K562 (cell line): Measurements from ENCODE around the gene NUDT22. TPM values are rescaled to one million over a fixed set of nuclear protein-coding genes. Genes with fewer than 3 reads are reported as not detected.

Source experiments
- ARHGAP35 ChIP-seq: fragments of 450-650 bp; IDR thresholded peaks from 2 replicates; pipeline ENCODE4 v1.6.1; 2018; ENCODE audit not compliant: partially characterized antibody
- ATF6 ChIP-seq: sonication (generic); formaldehyde crosslinking; IDR thresholded peaks from 2 replicates; pipeline ENCODE4 v1.4.0; 2020; ENCODE audit warnings: mild to moderate bottlenecking, missing genetic modification reagents
- ELF2 ChIP-seq: fragments of 250-450 bp; sonication (Bioruptor Pico); IDR thresholded peaks from 2 replicates; pipeline ENCODE4 v1.5.0; 2021; ENCODE audit warnings: mild to moderate bottlenecking
- FOSL1 ChIP-seq: fragments of 200-800 bp; sonication (Bioruptor generic); conservative IDR thresholded peaks from 2 replicates; pipeline ENCODE4 v1.6.1; 2016; ENCODE audit warnings: missing genetic modification characterization, missing compliant biosample characterization
- KAT7 ChIP-seq: sonication (generic); formaldehyde crosslinking; IDR thresholded peaks from 2 replicates; pipeline ENCODE4 v1.8.0; 2022; ENCODE audit warnings: missing genetic modification reagents, mild to moderate bottlenecking, borderline replicate concordance
- KDM1A ChIP-seq, 2 experiments: fragments of 450-650 bp; IDR thresholded peaks; 2 replicates each; pipeline ENCODE4 v1.6.1; 2016; ENCODE audit warnings: mild to moderate bottlenecking in 2 of 2
- KLF1 ChIP-seq: fragments of 450-650 bp; IDR thresholded peaks from 2 replicates; pipeline ENCODE4 v1.6.1; 2016; ENCODE audit warnings: missing genetic modification characterization, missing compliant biosample characterization
- SETDB1 ChIP-seq: IDR thresholded peaks from one replicate; pipeline ENCODE4 v1.6.1; 2012; ENCODE audit warnings: low read length, control low read depth, inconsistent platforms
- SLC30A9 ChIP-seq: fragments of 250-450 bp; sonication (Bioruptor Pico); IDR thresholded peaks from 2 replicates; pipeline ENCODE4 v1.8.0; 2022; ENCODE audit warnings: mild to moderate bottlenecking, moderate library complexity
- SMARCB1 ChIP-seq: IDR thresholded peaks from 2 replicates; pipeline ENCODE4 v1.6.1; 2011; ENCODE audit warnings: improper control_type of control experiment, low read depth; ENCODE audit not compliant: insufficient read length
- SREBF2 ChIP-seq: sonication (generic); formaldehyde crosslinking; IDR thresholded peaks from 2 replicates; pipeline ENCODE4 v1.4.0; 2020; ENCODE audit warnings: mild to moderate bottlenecking, missing genetic modification reagents
- TBP ChIP-seq: optimal IDR thresholded peaks from 2 replicates; pipeline ENCODE3; 2011; ENCODE audit warnings: low read depth, low read length, improper control_type of control experiment
- TSHZ1 ChIP-seq: fragments of 250-450 bp; sonication (Bioruptor Pico); IDR thresholded peaks from 2 replicates; pipeline ENCODE4 v1.4.0; 2020; ENCODE audit warnings: mild to moderate bottlenecking, moderate library complexity
- VEZF1 ChIP-seq: fragments of 200-800 bp; sonication (Bioruptor generic); IDR thresholded peaks from 2 replicates; pipeline ENCODE4 v1.6.1; 2017; ENCODE audit warnings: missing genetic modification characterization, missing compliant biosample characterization
- ZNF175 ChIP-seq: fragments of 200-800 bp; sonication (Bioruptor generic); IDR thresholded peaks from 2 replicates; pipeline ENCODE4 v1.6.1; 2016; ENCODE audit warnings: low read depth, mild to moderate bottlenecking, missing genetic modification characterization, missing compliant biosample characterization
- ZNF431 ChIP-seq: sonication (generic); formaldehyde crosslinking; IDR thresholded peaks from 2 replicates; pipeline ENCODE4 v1.8.0; 2022; ENCODE audit warnings: mild to moderate bottlenecking, missing genetic modification reagents
- ZNF586 ChIP-seq: fragments of 450-650 bp; formaldehyde crosslinking; conservative IDR thresholded peaks from 2 replicates; pipeline ENCODE4 v1.4.0; 2020; ENCODE audit warnings: mild to moderate bottlenecking, moderate library complexity
- ZNF655 ChIP-seq: fragments of 250-450 bp; sonication (Bioruptor Pico); IDR thresholded peaks from 2 replicates; pipeline ENCODE4 v1.5.0; 2021
- ZNF699 ChIP-seq: fragments of 250-450 bp; sonication (Bioruptor Pico); IDR thresholded peaks from 2 replicates; pipeline ENCODE4 v1.8.0; 2021; ENCODE audit warnings: mild to moderate bottlenecking, moderate library complexity; ENCODE audit not compliant: insufficient replicate concordance
- ZSCAN32 ChIP-seq: fragments of 450-650 bp; formaldehyde crosslinking; IDR thresholded peaks from 2 replicates; pipeline ENCODE4 v1.4.0; 2020; ENCODE audit warnings: mild to moderate bottlenecking, moderate library complexity
- polyA plus RNA-seq, 8 experiments: library from polyadenylated mRNA; depleted of rRNA in 4 of 8; stranded (reverse) in 5 of 8; unstranded in 3 of 8; fragments of >200 nt; fragmentation: Nextera tagmentation in 2 of 8; fragmentation: Illumina TruSeq in 1 of 8; extraction: Ambion mirVana in 2 of 8; extraction: Trizol in 1 of 8; gene quantifications; 2 replicates each; pipeline versions ENCODE4 v1.2.1 to v1.2.3, GENCODE V29; 2011 to 2014; ENCODE audit warnings: inconsistent platforms in 1 of 8, missing spikeins in 1 of 8
- total RNA-seq, 7 experiments: library from RNA; depleted of rRNA in 6 of 7; stranded (reverse); fragments of >200 nt in 6 of 7; fragmentation: Illumina TruSeq in 2 of 7; extraction: Trizol in 2 of 7; gene quantifications; 2 replicates each; pipeline versions ENCODE4 v1.2.1 to v1.2.3, GENCODE V29; 2011 to 2021; ENCODE audit warnings: low replicate concordance in 1 of 7

The NUDT22 gene
- total and polyA plus RNA-seq, 9 of the 15 experiments (the other 6 are each of a cell fraction or from before 2014, with no cell fraction given) = 6.3 to 92.6 (median 37.4) TPM

GRCh38 chr11:64181506-64182411 is 44.3 kb upstream of the NUDT22 start (continued):
- TF ChIP-seq KDM1A (IDR thresholded peaks at IDR 0.05) = no peak
- TF ChIP-seq SREBF2 = no peak
- TF ChIP-seq SLC30A9 (CRISPR knock-in tag) = no peak
- TF ChIP-seq ZSCAN32 = no peak
- TF ChIP-seq KAT7 (CRISPR knock-in tag) = no peak; the same call in 1 of the 2 replicates
- no peak for TF ChIP-seq ZNF655
- no peak for TF ChIP-seq ELF2 (CRISPR knock-in tag)
- TF ChIP-seq VEZF1 (CRISPR knock-in tag) = no peak
- TF ChIP-seq KLF1 (tag) = no peak
- no peak for TF ChIP-seq ZNF699
- no peak for TF ChIP-seq ATF6 (CRISPR knock-in tag)
- no peak for TF ChIP-seq TSHZ1 (CRISPR knock-in tag)
- no peak for TF ChIP-seq ARHGAP35
- no peak for TF ChIP-seq SMARCB1
- no peak for TF ChIP-seq ZNF175 (CRISPR knock-in tag)
- TF ChIP-seq SETDB1 = no peak
- TF ChIP-seq FOSL1 (tag) = peak; percentile 89
- no peak for TF ChIP-seq ZNF586
- TF ChIP-seq TBP = peak; percentile 85
- TF ChIP-seq ZNF431 = no peak
